ENCODE results near the gene ELK4.

DNA sequence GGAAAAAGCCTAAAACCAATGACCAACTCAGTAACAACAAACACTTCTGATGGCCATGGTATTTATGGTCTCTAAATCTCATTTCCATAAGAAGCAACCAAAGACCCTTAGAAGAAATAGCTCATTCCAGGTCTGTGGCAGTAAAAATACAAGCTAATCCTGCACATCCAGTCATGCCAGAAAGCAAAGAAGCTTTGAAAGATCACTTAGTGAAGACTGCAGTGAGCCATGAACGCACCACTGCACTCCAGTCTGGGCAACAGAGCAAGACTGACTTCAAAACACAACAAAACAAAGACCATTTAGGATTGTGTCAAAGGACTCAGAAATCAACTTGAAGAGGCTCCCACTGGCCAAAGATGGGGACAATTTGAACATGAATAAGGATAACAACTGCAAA is 18.4 kb upstream of the ELK4 start:
- TF ChIP-seq, protein P1, sequence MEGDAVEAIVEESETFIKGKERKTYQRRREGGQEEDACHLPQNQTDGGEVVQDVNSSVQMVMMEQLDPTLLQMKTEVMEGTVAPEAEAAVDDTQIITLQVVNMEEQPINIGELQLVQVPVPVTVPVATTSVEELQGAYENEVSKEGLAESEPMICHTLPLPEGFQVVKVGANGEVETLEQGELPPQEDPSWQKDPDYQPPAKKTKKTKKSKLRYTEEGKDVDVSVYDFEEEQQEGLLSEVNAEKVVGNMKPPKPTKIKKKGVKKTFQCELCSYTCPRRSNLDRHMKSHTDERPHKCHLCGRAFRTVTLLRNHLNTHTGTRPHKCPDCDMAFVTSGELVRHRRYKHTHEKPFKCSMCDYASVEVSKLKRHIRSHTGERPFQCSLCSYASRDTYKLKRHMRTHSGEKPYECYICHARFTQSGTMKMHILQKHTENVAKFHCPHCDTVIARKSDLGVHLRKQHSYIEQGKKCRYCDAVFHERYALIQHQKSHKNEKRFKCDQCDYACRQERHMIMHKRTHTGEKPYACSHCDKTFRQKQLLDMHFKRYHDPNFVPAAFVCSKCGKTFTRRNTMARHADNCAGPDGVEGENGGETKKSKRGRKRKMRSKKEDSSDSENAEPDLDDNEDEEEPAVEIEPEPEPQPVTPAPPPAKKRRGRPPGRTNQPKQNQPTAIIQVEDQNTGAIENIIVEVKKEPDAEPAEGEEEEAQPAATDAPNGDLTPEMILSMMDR (IDR thresholded peaks at IDR 0.05): no peak
- no peak for TF ChIP-seq POLR2A (IDR thresholded peaks at IDR 0.05)
- no peak for TF ChIP-seq POLR2AphosphoS5 (IDR thresholded peaks at IDR 0.05)

Measured in sigmoid colon (tissue), 4 donors.